ENCODE results near the gene CHP1.
"Not testable (repeated sequence)": the region's sequence is repeated elsewhere in the genome, so short reads cannot be mapped to it uniquely, and the experiment has no call there.

Gene CHP1

DNA sequence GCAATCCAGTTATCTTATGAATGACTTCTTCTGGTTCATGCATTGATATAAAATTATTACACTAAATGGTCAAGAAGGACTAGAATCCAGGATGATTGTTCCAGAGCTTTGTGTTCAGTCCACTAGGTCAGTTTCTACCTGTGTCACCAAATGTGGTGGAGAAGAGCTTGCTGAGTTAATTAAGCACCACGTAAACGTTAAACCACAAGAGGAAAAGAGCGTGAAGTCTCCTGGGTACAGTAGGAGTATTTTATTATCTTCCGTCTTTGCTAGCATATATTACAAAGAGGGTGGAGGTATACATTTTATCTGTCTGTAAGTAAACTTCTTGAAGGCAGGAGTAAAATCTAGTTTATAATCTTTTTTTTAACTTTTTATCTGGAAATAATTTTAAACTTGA is 23.5 kb downstream of the CHP1 start:
- TF ChIP-seq, protein P1, sequence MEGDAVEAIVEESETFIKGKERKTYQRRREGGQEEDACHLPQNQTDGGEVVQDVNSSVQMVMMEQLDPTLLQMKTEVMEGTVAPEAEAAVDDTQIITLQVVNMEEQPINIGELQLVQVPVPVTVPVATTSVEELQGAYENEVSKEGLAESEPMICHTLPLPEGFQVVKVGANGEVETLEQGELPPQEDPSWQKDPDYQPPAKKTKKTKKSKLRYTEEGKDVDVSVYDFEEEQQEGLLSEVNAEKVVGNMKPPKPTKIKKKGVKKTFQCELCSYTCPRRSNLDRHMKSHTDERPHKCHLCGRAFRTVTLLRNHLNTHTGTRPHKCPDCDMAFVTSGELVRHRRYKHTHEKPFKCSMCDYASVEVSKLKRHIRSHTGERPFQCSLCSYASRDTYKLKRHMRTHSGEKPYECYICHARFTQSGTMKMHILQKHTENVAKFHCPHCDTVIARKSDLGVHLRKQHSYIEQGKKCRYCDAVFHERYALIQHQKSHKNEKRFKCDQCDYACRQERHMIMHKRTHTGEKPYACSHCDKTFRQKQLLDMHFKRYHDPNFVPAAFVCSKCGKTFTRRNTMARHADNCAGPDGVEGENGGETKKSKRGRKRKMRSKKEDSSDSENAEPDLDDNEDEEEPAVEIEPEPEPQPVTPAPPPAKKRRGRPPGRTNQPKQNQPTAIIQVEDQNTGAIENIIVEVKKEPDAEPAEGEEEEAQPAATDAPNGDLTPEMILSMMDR (IDR thresholded peaks at IDR 0.05; ENCODE audit: insufficient read depth, low read depth, low read length, missing control alignments), result no peak
- no peak for DNase-seq (ENCODE audit: low read depth)
- H3K4me3 ChIP-seq (ENCODE audit: low read depth, low read length), result no peak overlapping the region

DNA sequence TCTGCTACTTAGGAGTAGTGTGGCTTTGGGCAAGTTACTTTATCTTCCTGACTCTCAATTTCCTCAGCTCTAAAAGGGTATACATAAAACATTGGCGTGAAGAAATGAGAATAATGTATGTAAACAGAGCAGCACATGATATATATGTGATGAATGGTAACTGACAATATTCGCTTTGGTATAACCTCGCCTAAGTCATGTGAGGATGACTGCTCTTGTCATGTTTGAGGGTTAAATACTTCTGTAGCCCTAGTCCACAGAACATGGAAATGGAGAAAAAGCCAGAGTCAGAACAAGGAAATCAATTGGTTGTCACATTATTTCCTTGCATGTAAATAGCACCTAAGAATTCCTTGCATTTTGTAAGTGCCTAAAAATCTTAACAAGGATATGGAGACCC is 25.0 kb downstream of the CHP1 start:
- H3K4me3 ChIP-seq (ENCODE audit: low read depth, low read length), result no peak overlapping the region
- no peak for DNase-seq (ENCODE audit: low read depth)
- TF ChIP-seq, protein P1 (IDR thresholded peaks at IDR 0.05; ENCODE audit: insufficient read depth, low read depth, low read length, missing control alignments), result no peak

DNA sequence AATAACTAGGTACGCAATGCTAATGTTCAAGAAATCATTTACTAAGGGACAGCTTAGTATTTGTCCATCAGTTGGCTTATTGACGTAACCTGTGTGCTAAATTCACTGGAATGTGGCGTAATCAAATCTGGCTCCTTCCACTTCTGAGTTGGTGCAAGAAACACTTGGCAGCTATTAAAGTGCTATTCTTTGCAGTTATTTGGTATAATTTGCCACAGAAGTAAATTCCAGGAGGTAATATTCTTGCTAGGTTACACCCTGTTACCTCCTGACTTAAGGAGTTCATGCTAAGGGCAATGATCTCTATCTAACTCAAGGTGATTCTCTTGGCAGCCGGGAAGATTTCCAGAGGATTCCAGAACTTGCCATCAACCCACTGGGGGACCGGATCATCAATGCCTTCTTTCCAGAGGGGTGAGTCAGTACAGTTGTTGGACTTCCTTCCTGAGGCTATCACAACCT is 25.5 kb downstream of the CHP1 start:
- DNase-seq (ENCODE audit: low read depth), result no peak
- TF ChIP-seq, protein P1 (IDR thresholded peaks at IDR 0.05; ENCODE audit: insufficient read depth, low read depth, low read length, missing control alignments), result no peak
- no peak overlapping the region for H3K4me3 ChIP-seq (ENCODE audit: low read depth, low read length)

DNA sequence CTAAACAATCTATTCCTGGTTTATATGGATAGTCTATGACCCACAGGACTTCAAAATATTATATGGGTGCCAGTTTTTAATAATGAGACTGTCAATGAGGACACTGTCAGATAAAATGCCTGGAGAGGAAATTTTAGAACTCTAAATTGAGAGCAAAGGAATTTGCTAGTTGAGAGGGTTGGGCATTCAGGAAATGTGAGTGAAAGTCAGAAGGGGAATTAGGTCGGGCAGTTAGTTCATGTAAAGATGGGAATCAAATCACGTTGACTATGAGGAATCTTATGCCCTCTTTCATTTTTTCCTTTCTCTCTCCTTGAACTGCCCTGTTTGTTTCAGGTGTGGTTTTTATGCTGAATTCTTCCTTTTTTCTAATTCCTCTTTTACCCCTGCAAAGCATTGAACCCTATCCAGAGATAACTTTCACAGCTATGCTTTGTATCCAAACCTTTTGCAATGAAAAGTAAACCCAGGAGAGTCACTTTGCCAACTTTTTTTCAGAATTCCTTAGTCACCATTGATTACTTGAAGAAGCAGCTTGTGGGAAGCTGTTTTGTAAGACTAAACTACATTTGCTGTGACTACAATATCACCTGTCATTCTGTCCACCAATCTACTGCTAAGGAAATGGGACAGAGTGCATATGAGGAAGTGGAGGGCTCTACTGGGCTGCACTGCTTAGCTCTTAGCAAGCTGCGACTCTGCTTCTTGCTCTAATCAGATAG is 27.8 kb downstream of the CHP1 start:
- TF ChIP-seq, protein P1 (IDR thresholded peaks at IDR 0.05; ENCODE audit: insufficient read depth, low read depth, low read length, missing control alignments), result no peak
- peak; percentile 33 for DNase-seq (ENCODE audit: low read depth)
- H3K4me3 ChIP-seq (ENCODE audit: low read depth, low read length), result no peak overlapping the region

DNA sequence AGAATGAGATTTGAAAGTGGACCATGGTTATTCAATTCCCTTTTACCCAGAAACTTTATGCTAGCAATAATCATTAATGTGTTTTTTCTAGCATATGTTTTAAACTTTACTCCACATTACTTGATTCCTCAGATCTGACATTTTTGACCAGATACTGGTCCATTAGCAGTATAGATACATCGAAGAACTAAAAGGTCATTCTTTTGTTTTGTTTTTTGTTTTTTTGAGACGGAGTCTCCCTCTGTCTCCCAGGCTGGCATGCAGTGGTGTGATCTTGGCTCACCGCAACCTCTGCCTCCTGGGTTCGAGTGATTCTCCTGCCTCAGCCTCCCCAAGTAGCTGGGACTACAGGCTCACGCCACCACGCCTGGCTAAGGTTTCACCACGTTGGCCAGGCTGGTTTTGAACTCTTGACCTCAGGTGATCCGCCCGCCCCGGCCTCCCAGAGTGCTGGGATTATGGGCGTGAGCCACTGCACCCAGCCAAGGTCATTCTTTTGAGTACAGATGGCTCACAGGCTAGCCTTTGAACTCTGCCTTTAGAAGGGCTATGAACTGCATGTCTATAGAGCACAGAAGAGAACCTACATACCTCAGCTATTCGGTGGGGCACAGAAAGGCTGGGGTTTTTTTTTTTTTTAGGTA is 28.6 kb downstream of the CHP1 start:
- no peak overlapping the region for H3K4me3 ChIP-seq (ENCODE audit: low read depth, low read length)
- TF ChIP-seq, protein P1 (IDR thresholded peaks at IDR 0.05; ENCODE audit: insufficient read depth, low read depth, low read length, missing control alignments), result no peak
- no peak for DNase-seq (ENCODE audit: low read depth)

DNA sequence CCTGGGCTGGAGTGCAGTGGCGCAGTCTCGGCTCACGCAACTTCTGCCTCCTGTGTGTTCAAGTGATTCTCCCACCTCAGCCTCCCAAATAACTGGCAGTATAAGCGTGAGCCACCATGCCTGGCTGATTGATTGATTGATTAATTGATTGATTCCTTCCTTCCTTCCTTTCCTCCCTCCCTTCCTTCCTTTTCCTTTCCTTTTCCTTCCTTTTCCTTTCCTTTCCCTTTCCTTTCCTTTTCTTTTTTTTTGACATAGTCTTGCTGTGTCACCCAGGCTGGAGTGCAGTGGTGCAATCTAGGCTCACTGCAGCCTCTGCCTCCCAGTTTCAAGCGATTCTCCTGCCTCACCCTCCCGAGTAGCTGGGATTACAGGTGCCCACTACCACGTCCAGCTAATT is 29.9 kb downstream of the CHP1 start:
- not testable (repeated sequence) for H3K4me3 ChIP-seq (ENCODE audit: low read depth, low read length); DNase-seq (ENCODE audit: low read depth)

DNA sequence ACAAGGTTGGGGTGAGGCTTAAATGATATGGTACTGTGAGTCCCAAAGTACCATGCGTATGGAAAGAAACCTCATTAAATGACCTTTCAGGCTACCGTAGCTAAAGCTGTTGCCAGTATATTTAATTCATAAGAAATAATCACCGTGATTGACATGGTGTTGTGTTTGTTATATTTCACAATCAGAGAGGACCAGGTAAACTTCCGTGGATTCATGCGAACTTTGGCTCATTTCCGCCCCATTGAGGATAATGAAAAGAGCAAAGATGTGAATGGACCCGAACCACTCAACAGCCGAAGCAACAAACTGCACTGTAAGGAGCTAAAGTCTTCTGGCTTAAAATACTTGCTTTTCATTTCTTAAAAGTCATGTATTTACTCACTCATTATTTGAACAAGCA is 31.5 kb downstream of the CHP1 start:
- H3K4me3 ChIP-seq (ENCODE audit: low read depth, low read length), result no peak overlapping the region
- TF ChIP-seq, protein P1 (IDR thresholded peaks at IDR 0.05; ENCODE audit: insufficient read depth, low read depth, low read length, missing control alignments), result no peak
- no peak for DNase-seq (ENCODE audit: low read depth)

All from GM12865 (cell line).